Heart left ventricle (tissue), 16 donors: ENCODE data around the gene CTNND2. TPM values are rescaled to one million over a fixed set of nuclear protein-coding genes. Genes with fewer than 3 reads are reported as not detected.

Experiments
- ATAC-seq, 4 donors: fragments of 200-7000 bp; cut with Tn5 transposase; one replicate each; pipeline ENCODE4 v1.9.1; 2020 to 2022; ENCODE audit warnings: moderate library complexity in 4 of 4, mild to moderate bottlenecking in 3 of 4, moderate number of reproducible peaks in 1 of 4
- DNase-seq, 5 donors: peaks; one replicate each; pipeline ENCODE4 v3.0.0-alpha.2; 2020
- H3K27ac ChIP-seq, 12 donors: fragments of 200-600 bp; sonication (generic) in 4 of 12; one replicate each; pipeline versions ENCODE4 v1.5.0 to v1.8.0; 2016 to 2022; ENCODE audit warnings: mild to moderate bottlenecking in 2 of 12
- H3K27me3 ChIP-seq, 9 donors: fragments of 200-600 bp; sonication (generic) in 2 of 9; one replicate each; pipeline versions ENCODE4 v1.5.1 to v1.8.0; 2016 to 2022; ENCODE audit warnings: mild to moderate bottlenecking in 3 of 9
- H3K36me3 ChIP-seq, 9 donors: fragments of 200-600 bp; sonication (generic) in 2 of 9; one replicate each; pipeline versions ENCODE4 v1.5.0 to v1.8.0; 2018 to 2022; ENCODE audit warnings: mild to moderate bottlenecking in 2 of 9
- H3K4me1 ChIP-seq, 12 donors: fragments of 200-600 bp; sonication (generic) in 4 of 12; one replicate each; pipeline versions ENCODE4 v1.5.0 to v1.8.0; 2016 to 2022; ENCODE audit warnings: mild to moderate bottlenecking in 3 of 12
- H3K4me3 ChIP-seq, 12 donors: fragments of 200-600 bp; sonication (generic) in 4 of 12; one replicate each; pipeline versions ENCODE4 v1.5.0 to v1.8.0; 2017 to 2022; ENCODE audit warnings: mild to moderate bottlenecking in 9 of 12, moderate library complexity in 4 of 12
- H3K9me3 ChIP-seq, 12 donors: fragments of 200-600 bp; sonication (generic) in 4 of 12; one replicate each; pipeline versions ENCODE4 v1.5.0 to v1.8.0; 2016 to 2022; ENCODE audit warnings: mild to moderate bottlenecking in 1 of 12
- POLR2A ChIP-seq, 2 donors: fragments of 450-650 bp; IDR thresholded peaks; one replicate each; pipeline ENCODE4 v1.6.1; 2017; ENCODE audit warnings: antibody characterized with exemption in 2 of 2, mild to moderate bottlenecking in 2 of 2, moderate library complexity in 2 of 2
- WGBS, 4 donors: extraction: QIAGEN DNeasy Blood & Tissue Kit in 2 of 4; methylation state at CpG; one replicate each; pipeline versions ENCODE4 v1.1.5 to v1.1.7; 2013 to 2018; 5-methylcytosine and 5-hydroxymethylcytosine counted together
- intact Hi-C, 10 donors: fragments of 100-400 bp; cut with DNase I; formaldehyde crosslinking; loops; one replicate each; pipeline versions ENCODE4 v1.11.1 to v1.14.2; 2022
- polyA plus RNA-seq, 2 donors: library from polyadenylated mRNA; stranded (reverse); fragments of 200-250 nt; gene quantifications; one replicate each; pipeline ENCODE4 v1.2.3, GENCODE V29; 2013
- total RNA-seq, 9 donors: library from RNA; depleted of rRNA in 2 of 9; stranded (reverse); fragments of >200 nt in 2 of 9; fragmentation: NEBNext Ultra II Directional in 3 of 9; extraction: Animal tissue kit (Norgen Biotek cat#: 25700) in 3 of 9; gene quantifications; one replicate each; pipeline versions ENCODE4 v1.1.0 to v1.2.4, GENCODE V29; 2016 to 2023
- TF ChIP-seq, protein P1 (sequence below), 12 donors: fragments of 200-600 bp; sonication (generic) in 4 of 12; IDR thresholded peaks; one replicate each; pipeline versions ENCODE4 v1.5.0 to v1.8.0; 2018 to 2022; ENCODE audit warnings: antibody characterized with exemption in 12 of 12, mild to moderate bottlenecking in 5 of 12
- donor health status: ischemic (EF 13 %, LVEDD 7.1; RV severe dilation, severe dysfunction).
- donor health status: healthy with polysubstance abuse.
- donor health status: DM: no; HTN: yes; CAD: no.
- donor health status: DM: no; HTN: no; CAD: no.
- donor health status: ischemic (EF 25% LVEDD 6.9; RV normal size, moderate dysfunction).
- donor health status: ischemic (EF 25% LVEDD 5.7; RV mildly dilated, moderate dysfunction).
- donor health status: healthy.
- donor health status: DM: yes; HTN: yes; CAD: no.
- donor health status: ischemic (EF 35%, LVEDD 5.7; RV mildly dilated, moderate dysfunction).
- donor health status: nonischemic (EF 11% LVEDD 7.7; RV severe dilation, severe dysfunction).
- donor health status: DM: yes; HTN: yes; CAD: no.
- donor health status: PGD.
- donor health status: ischemic (EF 29% LVEDD 5.4; RV normal size, mild dysfunction).
- donor health status: nonischemic (EF 23%, LVEDD 6.1; RV moderate dilation, normal function).

The CTNND2 gene
- total and polyA plus RNA-seq, 11 donors: 4.0 to 36.8 (median 20.2) TPM

DNA sequence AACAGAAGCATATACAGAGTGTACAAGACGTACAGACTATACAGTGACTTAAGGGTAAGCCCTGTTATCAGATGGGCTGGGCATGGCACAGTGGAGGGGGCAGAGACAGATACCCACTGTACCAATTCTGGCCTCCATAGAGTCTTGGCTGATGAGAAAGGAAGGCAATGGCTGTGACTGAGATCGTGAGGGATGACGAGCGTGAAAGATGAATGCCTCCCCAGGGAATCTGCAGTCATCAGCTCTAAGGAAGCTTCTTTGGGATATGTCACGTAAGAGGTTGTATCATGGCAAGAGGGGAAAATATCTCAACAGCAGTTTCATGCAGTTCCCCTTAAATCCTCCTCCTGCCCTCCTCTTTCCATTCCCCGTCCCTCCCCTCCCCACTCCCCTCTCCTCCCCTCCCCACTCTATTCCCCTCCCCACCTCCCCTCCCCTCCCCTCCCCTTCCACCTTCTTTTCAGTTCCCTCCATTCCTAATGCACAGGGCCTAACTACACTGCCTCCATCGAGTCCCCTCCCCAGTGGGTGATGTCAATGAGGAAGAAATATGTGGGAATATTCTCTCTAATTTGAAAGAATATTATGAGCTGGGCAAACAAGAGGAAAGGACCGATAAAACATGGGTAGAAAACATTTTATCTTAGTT lies 916.8 kb downstream of the CTNND2 start:
- peak in 2 of 4 donors; percentile 7 to 14 for ATAC-seq
- Histone ChIP-seq H3K4me1 (peaks cover 0 to 24% (median 4%) of the 10 kb centered on the region in 12 donors), H3K27ac (peak overlapping the region in 4 of 12 donors; percentile 66 to 78 (median 72)), H3K9me3 (no peaks in the 10 kb centered on the region), H3K27me3 (peaks cover 0 to 11% (median 0%) of the 10 kb centered on the region in 9 donors), H3K4me3 (no peak overlapping the region), H3K36me3 (no peaks in the 10 kb centered on the region)
- TF ChIP-seq, protein P1, sequence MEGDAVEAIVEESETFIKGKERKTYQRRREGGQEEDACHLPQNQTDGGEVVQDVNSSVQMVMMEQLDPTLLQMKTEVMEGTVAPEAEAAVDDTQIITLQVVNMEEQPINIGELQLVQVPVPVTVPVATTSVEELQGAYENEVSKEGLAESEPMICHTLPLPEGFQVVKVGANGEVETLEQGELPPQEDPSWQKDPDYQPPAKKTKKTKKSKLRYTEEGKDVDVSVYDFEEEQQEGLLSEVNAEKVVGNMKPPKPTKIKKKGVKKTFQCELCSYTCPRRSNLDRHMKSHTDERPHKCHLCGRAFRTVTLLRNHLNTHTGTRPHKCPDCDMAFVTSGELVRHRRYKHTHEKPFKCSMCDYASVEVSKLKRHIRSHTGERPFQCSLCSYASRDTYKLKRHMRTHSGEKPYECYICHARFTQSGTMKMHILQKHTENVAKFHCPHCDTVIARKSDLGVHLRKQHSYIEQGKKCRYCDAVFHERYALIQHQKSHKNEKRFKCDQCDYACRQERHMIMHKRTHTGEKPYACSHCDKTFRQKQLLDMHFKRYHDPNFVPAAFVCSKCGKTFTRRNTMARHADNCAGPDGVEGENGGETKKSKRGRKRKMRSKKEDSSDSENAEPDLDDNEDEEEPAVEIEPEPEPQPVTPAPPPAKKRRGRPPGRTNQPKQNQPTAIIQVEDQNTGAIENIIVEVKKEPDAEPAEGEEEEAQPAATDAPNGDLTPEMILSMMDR (IDR thresholded peaks at IDR 0.05): no peak
- TF ChIP-seq POLR2A (IDR thresholded peaks at IDR 0.05): no peak
- no peak for DNase-seq
- intact Hi-C loops: loop anchor here in 6 of 10 donors (5.0 to 10.0 kb wide), 7 partner anchors 120 to 293 kb away; no protein-coding TSS in a partner anchor
- 24 to 36% (median 31%) methylated on average over 8 of the region's 8 CpGs for WGBS, 4 donors

DNA sequence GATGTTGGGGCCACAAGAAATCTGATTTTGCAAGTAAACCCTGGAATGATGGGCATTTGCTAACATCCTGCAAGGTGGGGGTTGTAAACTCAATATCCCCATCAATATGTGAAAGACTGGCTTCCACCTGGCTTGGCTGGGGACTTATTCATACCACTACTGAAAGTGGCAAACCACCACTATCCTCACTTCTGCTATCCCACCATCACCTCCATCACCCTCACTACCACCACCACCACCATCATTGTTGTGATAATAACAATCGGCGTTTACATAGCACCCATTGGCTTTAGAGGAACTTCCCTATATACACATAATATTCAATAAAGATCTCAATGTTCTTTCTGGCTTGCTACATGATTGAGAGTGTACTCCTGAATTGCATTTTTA lies 918.5 kb downstream of the CTNND2 start:
- ATAC-seq: no peak
- Histone ChIP-seq H3K36me3 (no peaks in the 10 kb centered on the region), H3K9me3 (no peaks in the 10 kb centered on the region)

DNA sequence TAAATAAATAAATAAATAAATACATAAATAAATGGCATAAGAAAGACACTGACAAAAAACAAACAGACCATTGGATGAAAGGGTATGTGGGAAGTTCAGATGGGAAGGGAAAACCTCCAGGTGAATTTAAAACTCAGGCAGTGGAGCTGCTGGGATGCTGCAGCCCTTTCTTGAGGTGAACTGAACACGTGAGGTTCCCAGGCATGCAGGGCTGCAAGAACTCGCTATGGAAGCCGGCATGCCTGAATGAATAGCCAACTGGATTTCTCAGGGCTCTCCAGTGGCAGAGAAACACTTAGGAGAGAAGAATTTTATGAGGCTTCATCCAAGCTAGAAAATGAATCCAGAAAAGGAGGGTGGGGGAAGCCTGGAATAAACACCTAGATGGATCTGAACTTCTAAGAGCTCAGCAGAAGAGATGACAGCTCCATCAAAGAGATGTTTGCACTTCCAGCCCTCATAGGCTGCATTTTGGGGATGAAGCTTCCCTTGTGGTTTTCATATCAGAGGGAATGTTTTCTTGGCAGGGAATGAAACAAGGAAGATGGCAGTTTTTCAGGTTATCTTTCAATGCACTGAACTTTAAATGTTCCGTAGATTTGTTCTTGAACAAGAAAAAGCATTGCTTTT lies 919.0 kb downstream of the CTNND2 start:
- TF ChIP-seq POLR2A (IDR thresholded peaks at IDR 0.05): no peak
- TF ChIP-seq, protein P1 (IDR thresholded peaks at IDR 0.05): no peak
- Histone ChIP-seq H3K27me3 (peaks cover 0 to 11% (median 0%) of the 10 kb centered on the region in 9 donors), H3K27ac (no peak overlapping the region), H3K9me3 (no peaks in the 10 kb centered on the region), H3K4me3 (no peak overlapping the region), H3K4me1 (peaks cover 0 to 24% (median 4%) of the 10 kb centered on the region in 12 donors), H3K36me3 (no peaks in the 10 kb centered on the region)
- 84 to 91% (median 89%) methylated on average over 4 of the region's 4 CpGs for WGBS, 4 donors
- ATAC-seq (no peak), DNase-seq (no peak)
- intact Hi-C loops: loop anchor here in 6 of 10 donors (5.0 to 10.0 kb wide), 7 partner anchors 122 to 290 kb away; no protein-coding TSS in a partner anchor

More for the DNA sequence above, 918.5 kb downstream of the CTNND2 start:
- intact Hi-C loops: loop anchor here in 6 of 10 donors (5.0 to 10.0 kb wide), 7 partner anchors 122 to 291 kb away; no protein-coding TSS in a partner anchor
- no peak for DNase-seq
- Histone ChIP-seq H3K4me3 (no peak overlapping the region), H3K4me1 (peaks cover 0 to 24% (median 4%) of the 10 kb centered on the region in 12 donors), H3K27me3 (peaks cover 0 to 11% (median 0%) of the 10 kb centered on the region in 9 donors), H3K27ac (no peak overlapping the region)
- 90 to 98% (median 96%) methylated on average over 2 of the region's 2 CpGs for WGBS, 4 donors
- TF ChIP-seq, protein P1 (IDR thresholded peaks at IDR 0.05): no peak
- TF ChIP-seq POLR2A (IDR thresholded peaks at IDR 0.05): no peak
